HG03571 (cell line): ENCODE measurements around the gene OR8B12.
"Not testable (repeated sequence)": the region's sequence is repeated elsewhere in the genome, so short reads cannot be mapped to it uniquely, and the experiment has no call there.

Source experiments
- ATAC-seq: cut with Tn5 transposase; IDR thresholded peaks from one replicate; pipeline ENCODE4 v1.9.1; 2021; ENCODE audit not compliant: unreplicated experiment

The OR8B12 gene

DNA sequence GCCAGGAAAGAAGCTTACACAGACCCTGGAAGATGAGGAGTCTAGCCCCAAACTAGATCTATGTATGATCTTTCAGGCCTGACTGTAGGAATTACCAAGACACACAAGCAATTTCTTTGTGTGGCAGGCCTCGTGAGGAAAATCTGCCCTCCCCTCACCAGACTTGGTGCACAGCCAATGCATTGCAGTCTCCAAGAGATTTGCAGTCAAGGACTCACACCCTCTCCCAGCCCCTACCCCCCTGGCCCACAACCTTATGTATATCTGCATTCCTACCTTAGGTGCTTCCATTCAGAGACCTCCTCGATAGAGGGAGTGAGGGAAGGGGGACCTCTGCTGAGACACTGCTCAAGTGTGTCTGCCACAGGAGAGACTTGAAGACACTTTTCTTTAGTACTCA is 9.8 kb downstream of the OR8B12 start:
- ATAC-seq, result no peak

- no peak for ATAC-seq
Measured at GRCh38 chr11:124520550-124520854, 23.0 kb downstream of the OR8B12 start.

GRCh38 chr11:124519850-124520549 is 23.5 kb downstream of the OR8B12 start:
- no peak for ATAC-seq

DNA sequence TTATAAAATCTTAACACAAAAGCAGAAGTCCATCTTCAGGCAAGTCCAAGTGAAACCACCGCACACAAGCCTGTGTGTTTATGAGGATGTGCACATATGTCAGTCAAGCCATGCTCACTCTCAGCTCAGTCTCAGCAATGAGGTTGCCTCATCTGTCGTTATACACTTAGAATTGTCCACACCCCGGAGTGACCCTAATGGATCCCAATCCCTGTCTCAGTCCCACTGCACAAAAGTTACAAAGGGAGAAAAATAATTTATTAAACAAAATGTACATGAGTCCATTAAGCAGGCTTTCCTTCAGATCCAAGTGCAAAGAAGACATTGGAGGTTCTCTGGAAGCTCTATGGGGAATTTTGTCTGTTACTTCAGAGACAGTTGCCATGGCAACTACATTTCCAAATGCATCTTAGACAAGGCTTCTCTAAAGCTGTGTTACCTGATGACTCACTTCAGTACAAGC is 24.4 kb downstream of the OR8B12 start:
- no peak for ATAC-seq

GRCh38 chr11:124517314-124517713 is 26.1 kb downstream of the OR8B12 start:
- ATAC-seq, result no peak

DNA sequence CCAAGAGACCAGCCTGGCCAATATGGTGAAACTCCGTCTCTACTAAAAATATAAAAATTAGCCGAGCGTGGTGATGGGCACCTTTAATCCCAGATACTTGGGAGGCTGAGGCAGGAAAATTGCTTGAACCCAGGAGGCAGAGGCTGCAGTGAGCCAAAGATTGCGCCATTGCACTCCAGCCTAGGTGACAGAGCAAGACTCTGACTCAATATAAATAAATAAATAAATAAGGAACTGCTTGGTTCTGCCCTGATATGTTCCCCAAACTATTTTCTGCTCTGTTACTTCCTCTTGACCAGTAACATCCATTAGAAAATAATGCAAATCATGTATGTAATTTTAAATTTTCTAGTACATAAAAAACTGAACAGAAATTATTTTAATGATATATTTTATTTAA is 28.8 kb downstream of the OR8B12 start:
- ATAC-seq, result not testable (repeated sequence)

GRCh38 chr11:124514131-124514530 is 29.3 kb downstream of the OR8B12 start:
- no peak for ATAC-seq

DNA sequence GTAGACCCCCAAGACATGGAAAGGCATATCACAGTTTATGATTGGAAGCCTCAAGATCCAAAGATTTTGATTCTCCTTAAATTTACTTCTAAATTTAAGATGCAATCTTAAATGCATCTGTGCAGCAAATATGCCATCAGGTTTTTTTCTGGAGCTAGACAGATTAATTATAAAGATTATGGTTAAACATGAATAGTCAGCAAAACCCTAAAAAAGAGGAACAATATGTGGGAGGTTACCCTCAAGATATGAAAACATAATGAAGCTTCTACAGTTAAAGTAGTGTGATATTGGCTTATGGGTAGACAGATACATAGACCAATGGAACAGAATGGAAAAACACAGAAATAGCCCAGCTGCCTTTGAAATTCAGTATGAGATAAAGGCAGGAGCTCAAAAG is 31.7 kb downstream of the OR8B12 start:
- no peak for ATAC-seq

GRCh38 chr11:124510279-124510678 is 33.2 kb downstream of the OR8B12 start:
- ATAC-seq, result no peak

- ATAC-seq, result no peak
Measured at GRCh38 chr11:124499711-124500110, 43.7 kb downstream of the OR8B12 start.

GRCh38 chr11:124493016-124493655 is 50.3 kb downstream of the OR8B12 start:
- no peak for ATAC-seq
